GM12878 (cell line): ENCODE results near the gene CCDC51. TPM values are rescaled to one million over a fixed set of nuclear protein-coding genes. Genes with fewer than 3 reads are reported as not detected.

Experiments
- ATAC-seq: fragments of 200-7000 bp; cut with Tn5 transposase; 3 replicates; pipeline ENCODE4 v1.9.1; 2020; ENCODE audit warnings: mild to moderate bottlenecking, moderate library complexity
- BruUV-seq: library from RNA; stranded (reverse); fragments of 400-500 nt; replicated peaks from 2 replicates; lab custom pipeline; 2021; lab: Mats Ljungman, UMichigan
- CTCF ChIA-PET: fragments of 300-600 bp; sonication (Branson Sonifier 250); formaldehyde crosslinking; extraction: SDS; loops from one replicate; lab custom pipeline; 2021; ENCODE audit warnings: inconsistent platforms; lab: Yijun Ruan, JAX
- POLR2A ChIA-PET: fragments of 350-600 bp; formaldehyde crosslinking; extraction: SDS; loops from one replicate; lab custom pipeline; 2021; ENCODE audit warnings: inconsistent platforms; lab: Charles Lee
- RAD21 ChIA-PET: fragments of 300-600 bp; sonication (Branson Sonifier 250); formaldehyde crosslinking; loops from one replicate; lab custom pipeline; 2023; ENCODE audit warnings: antibody characterized with exemption; ENCODE audit not compliant: unreplicated experiment; lab: Charles Lee
- SMC1A ChIA-PET: fragments of 300-600 bp; sonication (Branson Sonifier 250); formaldehyde crosslinking; loops from one replicate; lab custom pipeline; 2023; ENCODE audit not compliant: unreplicated experiment, uncharacterized antibody; lab: Charles Lee
- DNase-seq: peaks from one replicate; pipeline ENCODE4 v3.0.0-alpha.2; 2011; ENCODE audit warnings: low read depth, low spot score
- FAIRE-seq: peaks from 3 replicates; lab custom pipeline; 2011; peaks lifted over from hg19 to GRCh38; lab: Jason Lieb, UNC
- H2AFZ ChIP-seq: 2 replicates; pipeline ENCODE4 v1.6.0; 2011; ENCODE audit warnings: low read depth, low read length, control low read depth; ENCODE audit not compliant: control insufficient read depth
- H3K27ac ChIP-seq: 2 replicates; pipeline ENCODE4 v1.5.1; 2011; ENCODE audit warnings: control low read depth; ENCODE audit not compliant: control insufficient read depth, insufficient read depth
- H3K27me3 ChIP-seq, 2 experiments: replicated peaks in 1 of 2; 2 replicates each; pipeline versions ENCODE4 v1.6.0 to v1.6.1; 2011; ENCODE audit warnings: low read length in 1 of 2; ENCODE audit not compliant: control insufficient read depth in 2 of 2, insufficient read depth in 2 of 2
- H3K36me3 ChIP-seq, 2 experiments: 2 replicates each; pipeline ENCODE4 v1.5.1; 2011; ENCODE audit warnings: low read length in 1 of 2; ENCODE audit not compliant: control insufficient read depth in 2 of 2, insufficient read depth in 2 of 2
- H3K4me1 ChIP-seq: 2 replicates; pipeline ENCODE4 v1.6.1; 2011; ENCODE audit warnings: mild to moderate bottlenecking, low read length, moderate library complexity, mixed read lengths; ENCODE audit not compliant: control insufficient read depth, insufficient read depth
- H3K4me2 ChIP-seq: 2 replicates; pipeline ENCODE4 v1.6.0; 2011; ENCODE audit warnings: control low read depth; ENCODE audit not compliant: control insufficient read depth, insufficient read depth
- H3K4me3 ChIP-seq: fragments of 200-600 bp; sonication (generic); 2 replicates; pipeline ENCODE4 v1.5.1; 2016
- H3K79me2 ChIP-seq: 2 replicates; pipeline ENCODE4 v1.6.0; 2011; ENCODE audit warnings: low read length; ENCODE audit not compliant: control insufficient read depth, insufficient read depth
- H3K9ac ChIP-seq: 2 replicates; pipeline ENCODE4 v1.8.0; 2011; ENCODE audit warnings: low read length, control low read depth, mixed read lengths; ENCODE audit not compliant: control insufficient read depth, insufficient read depth
- H3K9me3 ChIP-seq: replicated peaks from 3 replicates; pipeline ENCODE4 v1.5.1; 2011; ENCODE audit warnings: mild to moderate bottlenecking, low read length; ENCODE audit not compliant: control insufficient read depth, insufficient read depth
- H4K20me1 ChIP-seq: 2 replicates; pipeline ENCODE4 v1.6.0; 2011; ENCODE audit not compliant: control insufficient read depth, insufficient read depth
- CHD2 ChIP-seq: IDR thresholded peaks from 2 replicates; pipeline ENCODE4 v1.6.1; 2011; ENCODE audit warnings: low read depth, low read length, improper control_type of control experiment, borderline replicate concordance
- E4F1 ChIP-seq: fragments of 450-650 bp; IDR thresholded peaks from 2 replicates; pipeline ENCODE4 v1.6.1; 2018; ENCODE audit warnings: borderline replicate concordance, mild to moderate bottlenecking; ENCODE audit not compliant: partially characterized antibody
- EGR1 ChIP-seq, 2 experiments: IDR thresholded peaks; 1 replicate in 1 of 2; 2 replicates in 1 of 2; pipeline ENCODE4 v1.6.1; 2011 to 2012; ENCODE audit warnings: low read depth in 2 of 2, low read length in 2 of 2, borderline replicate concordance in 1 of 2, mild to moderate bottlenecking in 1 of 2, moderate library complexity in 1 of 2
- GATAD2B ChIP-seq: fragments of 450-650 bp; conservative IDR thresholded peaks from 2 replicates; pipeline ENCODE4 v1.6.1; 2017; ENCODE audit warnings: low read depth, mild to moderate bottlenecking, moderate library complexity
- KDM1A ChIP-seq: fragments of 200-600 bp; sonication (generic); IDR thresholded peaks from 2 replicates; pipeline ENCODE4 v1.6.1; 2016; ENCODE audit warnings: borderline replicate concordance
- MXI1 ChIP-seq: fragments of 150-350 bp; IDR thresholded peaks from 2 replicates; pipeline ENCODE4 v1.6.1; 2011; ENCODE audit warnings: low read depth, mild to moderate bottlenecking, inconsistent platforms, low read length, improper control_type of control experiment
- NR2C2 ChIP-seq: IDR thresholded peaks from 2 replicates; pipeline ENCODE4 v1.6.1; 2011; ENCODE audit warnings: borderline replicate concordance, low read depth; ENCODE audit not compliant: control insufficient read depth, insufficient read length
- NRF1 ChIP-seq: conservative IDR thresholded peaks from 2 replicates; pipeline ENCODE4 v1.6.1; 2011; ENCODE audit warnings: mild to moderate bottlenecking, low read depth, low read length, improper control_type of control experiment
- PKNOX1 ChIP-seq: fragments of 450-650 bp; IDR thresholded peaks from 2 replicates; pipeline ENCODE4 v1.6.1; 2016; ENCODE audit warnings: mild to moderate bottlenecking
- RBBP5 ChIP-seq: fragments of 200-600 bp; sonication (generic); conservative IDR thresholded peaks from 2 replicates; pipeline ENCODE4 v1.6.1; 2016
- RELA ChIP-seq: fragments of 450-650 bp; IDR thresholded peaks from 2 replicates; pipeline ENCODE4 v1.8.0; 2014; ENCODE audit warnings: borderline replicate concordance; ENCODE audit not compliant: partially characterized antibody
- RUNX3 ChIP-seq: IDR thresholded peaks from 2 replicates; pipeline ENCODE4 v1.6.1; 2012; ENCODE audit warnings: low read length, inconsistent platforms
- SUZ12 ChIP-seq: fragments of 200-600 bp; sonication (generic); IDR thresholded peaks from one replicate; pipeline ENCODE4 v1.6.1; 2018; ENCODE audit warnings: antibody characterized with exemption, mild to moderate bottlenecking; ENCODE audit not compliant: unreplicated experiment
- YY1 ChIP-seq: IDR thresholded peaks from 2 replicates; pipeline ENCODE4 v1.6.1; 2011; ENCODE audit warnings: low read depth, mild to moderate bottlenecking, low read length
- ZBTB11 ChIP-seq: fragments of 450-650 bp; formaldehyde crosslinking; IDR thresholded peaks from 2 replicates; pipeline ENCODE4 v1.5.0; 2022; ENCODE audit warnings: mild to moderate bottlenecking, missing genetic modification characterization
- ZNF217 ChIP-seq: fragments of 450-650 bp; IDR thresholded peaks from 2 replicates; pipeline ENCODE4 v1.6.1; 2017; ENCODE audit warnings: antibody characterized with exemption, mild to moderate bottlenecking
- ZNF384 ChIP-seq: IDR thresholded peaks from 2 replicates; pipeline ENCODE4 v1.6.1; 2012; ENCODE audit warnings: low read depth, mild to moderate bottlenecking, low read length, improper control_type of control experiment, borderline replicate concordance
- WGBS: methylation state at CpG from one replicate; pipeline ENCODE4 v1.1.6; 2016; ENCODE audit warnings: low lambda C conversion rate; ENCODE audit not compliant: insufficient replicate concordance, insufficient coverage; ENCODE audit errors: missing lambda C conversion rate; 5-methylcytosine and 5-hydroxymethylcytosine counted together
- in situ Hi-C: fragments of 300-500 bp; cut with MboI; formaldehyde crosslinking; loops from 9 replicates; pipeline ENCODE4 v1.14.3; 2018; ENCODE audit warnings: mixed read lengths
- intact Hi-C: fragments of 100-400 bp; cut with micrococcal nuclease; formaldehyde crosslinking; loops from one replicate; pipeline ENCODE4 v1.14.2; 2022; ENCODE audit not compliant: unreplicated experiment
- polyA plus RNA-seq, 11 experiments: library from polyadenylated mRNA; depleted of rRNA in 4 of 11; unstranded in 6 of 11; stranded (reverse) in 5 of 11; fragments of >200 nt; fragmentation: Nextera tagmentation in 4 of 11; fragmentation: Illumina TruSeq in 1 of 11; extraction: Ambion mirVana in 4 of 11; extraction: Trizol in 1 of 11; gene quantifications; 1 replicate in 1 of 11; 2 replicates in 10 of 11; pipeline versions ENCODE4 v1.2.1 to v1.2.3, GENCODE V29; 2011 to 2016; ENCODE audit warnings: inconsistent platforms in 2 of 11, missing spikeins in 2 of 11, low read depth in 1 of 11
- total RNA-seq, 4 experiments: library from RNA; depleted of rRNA in 3 of 4; stranded (reverse); fragments of >200 nt in 3 of 4; fragmentation: Illumina TruSeq in 1 of 4; extraction: Trizol in 1 of 4; gene quantifications; 2 replicates each; pipeline versions ENCODE4 v1.2.1 to v1.2.3, GENCODE V29; 2013 to 2021

CCDC51 gene
- total and polyA plus RNA-seq, 10 of the 15 experiments (the other 5 are each of a cell fraction or from before 2014, with no cell fraction given), result 10.6 to 54.9 (median 28.5) TPM

- in situ Hi-C loops, result no loop called here
- BruUV-seq, result no TSS peak
- no peak for FAIRE-seq
- TF ChIP-seq ZNF384, result no peak
- TF ChIP-seq PKNOX1, result no peak
- no peak for TF ChIP-seq RELA
- TF ChIP-seq E4F1, result no peak
- TF ChIP-seq RUNX3, result no peak
- no peak for TF ChIP-seq GATAD2B
- no peak for TF ChIP-seq CHD2
- no peak for TF ChIP-seq RBBP5
- TF ChIP-seq ZNF217, result no peak
- TF ChIP-seq NR2C2, result no peak
- no peak for TF ChIP-seq KDM1A
- TF ChIP-seq ZBTB11, result no peak
- TF ChIP-seq NRF1, result no peak
- TF ChIP-seq YY1, result no peak
- no peak for TF ChIP-seq EGR1 (IDR thresholded peaks at IDR 0.05; ENCODE audit: borderline replicate concordance in 1 of 2, low read depth in 2 of 2, low read length in 2 of 2)
- no peak for TF ChIP-seq SUZ12
- TF ChIP-seq MXI1, result no peak
Observed at GRCh38 chr3:48410205-48411040, 29.5 kb downstream of the CCDC51 start.

More at GRCh38 chr3:48410205-48411040, 29.5 kb downstream of the CCDC51 start:
- no peak for ATAC-seq
- ChIA-PET RAD21 (interaction anchor here (1.0 kb wide), 1 partner anchor 10 kb away, joined by 3 read pairs; no protein-coding TSS in a partner anchor), CTCF (interaction anchor here (22.0 kb wide), 1 partner anchor 26 kb away, joined by 757 read pairs; the partner anchor contains the start of genes CCDC51 and TMA7), POLR2A (no interaction called here), SMC1A (no interaction called here)
- Histone ChIP-seq H3K27me3 (no peaks in the 10 kb centered on the region), H3K27ac (no peak overlapping the region), H3K79me2 (no peaks in the 10 kb centered on the region), H4K20me1 (no peaks in the 10 kb centered on the region), H3K4me3 (no peak overlapping the region), H3K36me3 (no peaks in the 10 kb centered on the region), H3K4me2 (no peak overlapping the region), H3K9ac (no peak overlapping the region), H3K4me1 (no peaks in the 10 kb centered on the region), H3K9me3 (no peaks in the 10 kb centered on the region), H2AFZ (no peak overlapping the region)
- WGBS, result 24% methylated on average over 16 of the region's 16 CpGs
- no peak for DNase-seq
- intact Hi-C loops, result no loop called here
